Activated CD4-positive, alpha-beta memory T cell treated with anti-CD3 and anti-CD28 coated beads, Interleukin-2, amount 10 ng/mL, durations not matched to agents 7 days and 5 days (primary cell): ENCODE data around the gene POR. TPM values are rescaled to one million over a fixed set of nuclear protein-coding genes. Genes with fewer than 3 reads are reported as not detected.
"Not testable (repeated sequence)": the region's sequence is repeated elsewhere in the genome, so short reads cannot be mapped to it uniquely, and the experiment has no call there.

Experiments
- CTCF ChIA-PET: fragments of 350-600 bp; sonication (Branson Sonifier 250); formaldehyde crosslinking; loops from one replicate; lab custom pipeline; 2021; ENCODE audit warnings: antibody characterized with exemption, inconsistent platforms; lab: Charles Lee
- POLR2A ChIA-PET: fragments of 350-600 bp; sonication (Branson Sonifier 250); formaldehyde crosslinking; loops from one replicate; lab custom pipeline; 2021; ENCODE audit warnings: antibody characterized with exemption; lab: Charles Lee
- DNase-seq: peaks from one replicate; pipeline ENCODE4 v3.0.0-alpha.2; 2020
- H3K27ac Mint-ChIP-seq: one replicate; pipeline ENCODE4 v1.8.0; 2021; ENCODE audit warnings: mild to moderate bottlenecking, mixed read lengths
- H3K27me3 Mint-ChIP-seq: one replicate; pipeline ENCODE4 v1.8.0; 2021; ENCODE audit warnings: mixed read lengths
- H3K36me3 Mint-ChIP-seq: one replicate; pipeline ENCODE4 v1.8.0; 2021; ENCODE audit warnings: low read depth, mixed read lengths
- H3K4me1 Mint-ChIP-seq: one replicate; pipeline ENCODE4 v1.8.0; 2021; ENCODE audit warnings: mixed read lengths
- H3K4me3 Mint-ChIP-seq: one replicate; pipeline ENCODE4 v1.8.0; 2021; ENCODE audit warnings: mild to moderate bottlenecking, mixed read lengths
- H3K9me3 Mint-ChIP-seq: one replicate; pipeline ENCODE4 v1.8.0; 2021; ENCODE audit warnings: mixed read lengths
- total RNA-seq, 2 experiments: library from RNA; stranded (reverse); gene quantifications; one replicate each; pipeline ENCODE4 v1.2.3, GENCODE V29; 2021

POR gene
- total RNA-seq = 10 to 100 TPM; 34.0 to 45.3 TPM

DNA sequence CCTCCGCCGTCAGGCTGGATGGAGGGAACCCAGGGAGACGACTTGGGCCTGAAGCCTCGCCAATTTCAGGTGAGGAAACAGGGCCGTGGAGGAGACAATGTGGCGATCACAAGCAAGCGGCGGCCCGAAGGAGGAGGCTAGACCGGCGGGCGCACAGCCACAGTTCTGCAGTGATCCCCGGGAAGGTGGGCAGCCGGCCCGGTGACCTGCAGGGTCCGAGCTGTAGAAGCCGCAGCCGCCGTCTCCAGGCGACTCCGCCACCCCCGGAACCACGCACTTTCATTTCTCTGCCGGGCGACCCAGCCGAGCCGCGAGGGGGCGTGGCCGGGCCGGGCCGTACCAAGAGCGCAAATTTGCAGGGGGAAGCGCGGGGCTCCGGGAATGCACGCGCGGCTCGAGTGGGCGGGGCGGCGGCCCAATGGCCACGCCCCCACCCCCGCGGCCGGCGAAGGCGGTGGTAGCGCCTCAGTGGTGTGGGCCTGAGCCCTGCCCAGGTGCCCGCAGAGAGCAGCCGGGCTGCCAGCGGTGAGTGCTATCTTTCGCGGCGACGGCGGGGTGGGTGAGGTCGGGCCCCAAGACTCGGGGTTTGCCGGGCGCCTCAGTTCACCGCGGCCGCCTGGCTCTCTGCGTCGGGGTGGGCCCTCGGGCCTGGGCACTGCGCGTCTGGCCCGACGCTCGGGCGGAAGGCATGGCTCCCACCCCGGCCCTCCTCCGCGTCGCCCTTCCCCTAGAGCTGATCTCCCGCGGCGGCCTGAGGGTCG, at the start of gene POR:
Gene POR (plus strand): TSS at position 501 of the 761 bp plus-strand sequence. CDS start 38,847 bp downstream, outside the sequence.
- peak within 1 kb of the TSS; percentile 86 for H3K4me3 Mint-ChIP-seq
- no peaks in the 10 kb centered on the region for H3K9me3 Mint-ChIP-seq
- ChIA-PET POLR2A (interaction anchor here (0.5 to 3.0 kb wide), 20 partner anchors 10 to 404 kb away, joined by 3 to 18 read pairs (median 4); partner anchors contain the start of genes MDH2, RHBDD2 and STYXL1), CTCF (interaction anchor here (0.9 to 1.5 kb wide), 2 partner anchors 105 to 134 kb away, joined by 3 to 6 read pairs; partner anchors contain the start of gene MDH2)
- peak within 1 kb of the TSS; percentile 81 for H3K27ac Mint-ChIP-seq
- peak; percentile 97 for DNase-seq
- H3K27me3 Mint-ChIP-seq = no peaks in the 10 kb centered on the region
- peaks cover 4% of the 10 kb centered on the region for H3K36me3 Mint-ChIP-seq
- H3K4me1 Mint-ChIP-seq = peaks cover 23% of the 10 kb centered on the region

DNA sequence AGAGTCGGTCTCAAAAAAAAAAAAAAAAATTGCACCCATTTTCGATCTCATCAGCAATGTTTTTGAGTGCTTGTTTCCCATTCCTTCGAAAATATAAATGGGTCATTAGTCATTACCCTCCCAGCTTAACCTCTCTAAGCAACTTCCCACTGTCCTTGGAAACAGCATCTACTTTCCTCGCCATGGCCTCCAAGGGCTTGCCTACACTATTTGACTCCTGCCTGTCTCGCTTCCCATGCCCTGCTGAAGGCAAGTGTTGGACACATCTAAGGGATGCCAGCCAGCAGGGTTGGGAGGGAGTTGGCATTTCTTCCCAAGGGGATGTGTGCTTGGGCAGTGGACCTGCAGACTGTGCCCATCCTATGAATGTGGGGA, 48.9 kb upstream of the POR start:
- Mint-ChIP-seq H3K4me1 (peaks cover 19% of the 10 kb centered on the region), H3K27ac (no peak overlapping the region), H3K9me3 (no peaks in the 10 kb centered on the region), H3K27me3 (peaks cover 9% of the 10 kb centered on the region), H3K36me3 (no peaks in the 10 kb centered on the region), H3K4me3 (no peak overlapping the region)
- DNase-seq = no peak
- CTCF ChIA-PET = interaction anchor here (0.6 to 4.9 kb wide), 5 partner anchors 139 to 397 kb away, joined by 3 to 78 read pairs (median 4); no protein-coding TSS in a partner anchor
- POLR2A ChIA-PET = interaction anchor here (0.8 to 1.6 kb wide), 3 partner anchors 12 to 48 kb away, joined by 3 to 4 read pairs (median 3); partner anchors contain the start of genes POR and RHBDD2

DNA sequence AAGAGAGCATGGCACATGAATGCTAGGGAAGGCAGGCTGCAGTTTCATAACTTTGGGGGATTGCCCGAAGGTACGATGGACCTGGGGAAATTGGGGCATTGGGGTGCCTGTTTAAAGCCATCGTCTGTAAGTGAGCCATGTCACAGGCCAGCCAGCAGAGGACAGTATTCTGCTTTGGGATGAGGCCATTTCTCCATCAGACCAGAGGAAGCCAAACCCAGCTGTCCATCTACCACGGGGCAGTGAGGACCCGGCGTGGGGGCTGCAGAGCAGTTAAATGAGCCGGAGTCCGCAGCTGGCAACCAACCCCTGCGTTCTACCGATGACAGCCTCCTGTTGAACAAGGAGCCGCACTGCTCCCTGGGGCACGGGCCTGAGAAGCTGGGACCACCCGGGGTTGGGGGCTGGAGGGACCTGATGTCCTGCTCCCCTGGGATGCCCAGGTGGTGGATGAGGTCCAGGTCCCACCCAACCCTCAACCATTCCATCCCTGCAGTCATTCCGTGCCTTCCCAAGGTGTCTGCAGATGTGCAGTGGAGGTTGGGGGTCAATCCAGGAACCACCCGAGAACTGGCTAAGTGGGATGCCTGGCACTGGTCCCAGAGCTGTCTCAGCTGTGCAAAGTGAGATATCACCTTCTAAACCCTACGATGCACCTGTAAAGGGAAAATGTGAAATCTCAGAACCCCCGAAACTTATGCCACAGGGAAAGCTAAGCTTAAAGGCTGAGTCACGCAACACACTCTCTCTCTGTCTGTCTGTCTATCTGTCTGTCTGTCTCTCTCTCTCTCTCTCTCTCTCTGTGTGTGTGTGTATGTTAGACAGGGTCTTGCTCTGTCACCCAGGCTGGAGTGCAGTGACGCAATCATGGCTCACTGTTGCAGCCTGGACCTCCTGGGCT, 48.2 kb upstream of the POR start:
- Mint-ChIP-seq H3K27me3 (peaks cover 9% of the 10 kb centered on the region), H3K9me3 (no peaks in the 10 kb centered on the region), H3K4me3 (no peak overlapping the region), H3K36me3 (no peaks in the 10 kb centered on the region), H3K27ac (no peak overlapping the region), H3K4me1 (peaks cover 19% of the 10 kb centered on the region)
- peak; percentile 56 for DNase-seq
- ChIA-PET POLR2A (interaction anchor here (0.8 to 1.6 kb wide), 3 partner anchors 12 to 154 kb away, joined by 3 to 4 read pairs (median 3); partner anchors contain the start of genes POR and RHBDD2), CTCF (interaction anchor here (0.6 to 4.9 kb wide), 5 partner anchors 13 to 162 kb away, joined by 3 to 78 read pairs (median 4); no protein-coding TSS in a partner anchor)

DNA sequence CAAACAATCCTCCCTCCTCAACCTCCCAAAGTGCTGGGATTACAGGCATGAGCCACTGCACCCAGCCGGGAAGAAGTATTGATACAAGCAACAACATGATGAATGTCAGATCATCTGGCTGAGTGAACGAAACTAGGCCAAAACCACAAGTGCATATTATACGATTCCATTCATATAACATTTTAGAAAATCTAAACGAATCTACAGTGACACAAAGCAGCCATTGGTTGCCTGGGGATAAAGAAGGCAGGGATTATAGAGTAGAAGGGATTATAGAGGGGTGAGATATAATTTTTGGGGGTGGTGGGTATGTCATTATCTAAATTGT, 47.6 kb upstream of the POR start:
- H3K27ac Mint-ChIP-seq = no peak overlapping the region
- ChIA-PET CTCF (interaction anchor here (0.8 to 4.9 kb wide), 4 partner anchors 13 to 162 kb away, joined by 3 to 78 read pairs (median 4); no protein-coding TSS in a partner anchor), POLR2A (interaction anchor here (1.1 kb wide), 1 partner anchor 153 kb away, joined by 3 read pairs; no protein-coding TSS in a partner anchor)
- peaks cover 19% of the 10 kb centered on the region for H3K4me1 Mint-ChIP-seq
- H3K36me3 Mint-ChIP-seq = no peaks in the 10 kb centered on the region
- H3K27me3 Mint-ChIP-seq = peaks cover 9% of the 10 kb centered on the region
- no peak overlapping the region for H3K4me3 Mint-ChIP-seq
- no peak for DNase-seq
- no peaks in the 10 kb centered on the region for H3K9me3 Mint-ChIP-seq

DNA sequence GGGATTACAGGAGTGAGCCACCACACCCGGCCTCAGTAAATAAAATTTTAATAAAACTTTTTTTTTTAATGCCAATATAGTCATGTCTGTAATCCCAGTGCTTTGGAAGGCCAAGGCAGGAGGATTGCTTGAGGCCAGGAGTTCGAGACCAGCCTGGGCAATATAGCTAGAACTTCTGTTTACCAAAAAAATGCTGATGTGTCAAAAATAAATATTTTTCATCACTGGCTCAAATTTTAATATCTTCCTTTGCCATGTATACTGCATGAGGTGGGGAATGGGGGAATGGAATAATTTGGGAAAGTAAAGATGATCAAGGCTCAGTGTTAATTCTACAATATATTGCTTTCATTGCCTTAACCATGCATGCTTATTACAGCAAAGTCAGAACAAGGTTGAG, 46.8 kb upstream of the POR start:
- no peak for DNase-seq
- no peak overlapping the region for H3K4me3 Mint-ChIP-seq
- peaks cover 19% of the 10 kb centered on the region for H3K4me1 Mint-ChIP-seq
- peaks cover 9% of the 10 kb centered on the region for H3K27me3 Mint-ChIP-seq
- CTCF ChIA-PET = interaction anchor here (0.7 to 1.0 kb wide), 2 partner anchors 10 to 152 kb away, joined by 3 to 4 read pairs; no protein-coding TSS in a partner anchor
- POLR2A ChIA-PET = interaction anchor here (0.8 kb wide), 1 partner anchor 12 kb away, joined by 3 read pairs; no protein-coding TSS in a partner anchor
- no peak overlapping the region for H3K27ac Mint-ChIP-seq
- H3K36me3 Mint-ChIP-seq = no peaks in the 10 kb centered on the region
- H3K9me3 Mint-ChIP-seq = no peaks in the 10 kb centered on the region

DNA sequence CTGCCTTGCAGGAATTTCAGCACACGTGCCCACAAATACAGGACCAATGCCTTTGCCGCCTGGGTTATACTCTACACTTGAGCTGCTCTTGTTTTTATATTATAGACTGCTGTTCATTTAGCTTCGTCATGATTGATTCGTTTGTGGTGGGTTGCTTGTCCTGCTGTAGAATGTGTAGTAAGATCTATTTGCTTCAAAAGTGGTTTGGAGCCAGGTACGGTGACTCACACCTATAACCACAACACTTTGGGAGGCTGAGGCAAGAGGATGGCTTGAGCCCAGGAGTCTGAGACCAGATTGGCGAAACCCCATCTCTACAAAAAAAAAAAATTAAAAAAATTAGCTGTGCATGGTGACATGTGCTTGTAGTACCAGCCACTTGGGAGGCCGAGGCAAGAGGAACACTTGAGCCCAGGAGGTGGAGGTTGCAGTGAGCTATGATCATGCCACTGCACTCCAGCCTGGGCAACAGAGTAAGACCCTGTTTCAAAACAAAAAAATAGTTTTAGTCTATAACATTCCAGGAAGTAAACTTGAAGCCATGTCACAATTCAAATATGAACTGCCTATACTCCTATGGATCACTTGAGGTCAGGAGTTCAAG, 45.1 kb upstream of the POR start:
- peaks cover 6% of the 10 kb centered on the region for H3K27me3 Mint-ChIP-seq
- H3K4me1 Mint-ChIP-seq = peaks cover 19% of the 10 kb centered on the region
- ChIA-PET POLR2A (no interaction called here), CTCF (interaction anchor here (1.0 to 1.8 kb wide), 2 partner anchors 50 to 150 kb away, joined by 3 to 16 read pairs; no protein-coding TSS in a partner anchor)
- no peak for DNase-seq
- H3K4me3 Mint-ChIP-seq = no peak overlapping the region
- no peaks in the 10 kb centered on the region for H3K9me3 Mint-ChIP-seq
- H3K36me3 Mint-ChIP-seq = no peaks in the 10 kb centered on the region
- H3K27ac Mint-ChIP-seq = no peak overlapping the region

DNA sequence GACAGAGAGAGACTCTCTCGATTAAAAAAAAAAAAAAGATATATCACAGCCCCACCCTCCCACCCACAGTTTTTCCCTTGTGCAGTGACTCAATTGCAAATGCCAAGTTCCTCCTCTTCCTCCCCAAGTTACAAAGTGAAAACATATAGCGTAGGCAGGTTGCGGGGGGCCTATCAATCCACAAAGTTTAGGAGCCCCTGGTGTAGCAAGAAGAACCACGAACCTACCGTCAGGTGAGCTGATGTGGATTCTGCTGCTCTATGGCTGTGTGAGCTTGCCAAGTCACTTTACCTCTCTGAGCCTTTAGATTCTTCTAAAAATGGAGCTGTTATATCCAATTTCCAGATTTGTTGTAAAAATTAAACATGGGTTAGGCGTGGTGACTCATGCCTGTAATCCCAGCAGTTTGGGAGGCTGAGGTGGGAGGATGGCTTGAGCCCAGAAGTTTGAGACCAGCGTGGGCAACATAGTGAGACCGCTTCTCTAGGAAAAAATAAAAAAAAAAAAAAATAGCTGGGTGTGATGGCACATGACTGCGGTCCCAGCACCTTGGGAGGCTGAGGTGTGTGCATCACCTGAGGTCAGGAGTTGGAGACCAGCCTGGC, 44.3 kb upstream of the POR start:
- Mint-ChIP-seq H3K27ac (no peak overlapping the region), H3K4me3 (no peak overlapping the region), H3K36me3 (no peaks in the 10 kb centered on the region), H3K9me3 (no peaks in the 10 kb centered on the region), H3K4me1 (peaks cover 19% of the 10 kb centered on the region), H3K27me3 (peaks cover 5% of the 10 kb centered on the region)
- CTCF ChIA-PET = interaction anchor here (0.6 to 3.5 kb wide), 4 partner anchors 49 to 150 kb away, joined by 3 to 16 read pairs (median 8); no protein-coding TSS in a partner anchor
- no peak for DNase-seq
- POLR2A ChIA-PET = no interaction called here

DNA sequence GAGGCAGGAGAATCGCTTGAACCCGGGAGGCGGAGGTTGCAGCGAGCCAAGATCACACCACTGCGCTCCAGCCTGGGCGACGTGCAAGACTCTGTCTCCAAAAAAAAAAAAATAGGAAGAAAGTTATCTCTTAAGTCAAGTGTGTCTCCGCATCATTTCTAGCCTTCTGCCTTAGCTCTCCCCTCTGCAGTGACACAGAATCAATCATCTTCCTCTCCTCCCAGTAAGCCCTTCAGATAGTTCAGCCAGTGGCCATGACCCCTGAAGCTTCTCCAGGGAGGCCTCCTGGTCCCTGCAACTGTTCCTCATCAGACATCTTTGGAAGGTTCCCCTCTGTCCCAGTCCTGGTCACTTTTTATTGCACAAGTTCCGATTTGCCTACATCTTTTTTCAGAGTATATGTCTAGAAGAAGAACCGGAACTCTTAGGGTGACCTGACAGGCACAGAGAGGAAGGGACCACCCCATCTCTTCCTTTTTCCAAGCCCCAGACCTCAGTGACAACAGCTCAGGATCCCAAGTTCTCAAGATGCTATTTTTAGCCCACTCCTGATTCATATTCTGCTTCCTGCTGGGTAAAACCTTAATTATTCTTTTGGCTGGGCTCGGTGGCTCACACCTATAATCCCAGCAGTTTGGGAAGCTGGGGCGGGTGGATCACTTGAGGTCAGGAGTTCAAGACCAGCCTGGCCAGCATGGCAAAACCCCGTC, 42.7 kb upstream of the POR start:
- Mint-ChIP-seq H3K36me3 (no peaks in the 10 kb centered on the region), H3K9me3 (no peaks in the 10 kb centered on the region), H3K4me1 (peaks cover 16% of the 10 kb centered on the region), H3K4me3 (no peak overlapping the region), H3K27me3 (no peaks in the 10 kb centered on the region), H3K27ac (no peak overlapping the region)
- ChIA-PET CTCF (interaction anchor here (3.5 kb wide), 1 partner anchor 148 kb away, joined by 12 read pairs; no protein-coding TSS in a partner anchor), POLR2A (interaction anchor here (1.0 kb wide), 1 partner anchor 148 kb away, joined by 3 read pairs; no protein-coding TSS in a partner anchor)
- DNase-seq = no peak

DNA sequence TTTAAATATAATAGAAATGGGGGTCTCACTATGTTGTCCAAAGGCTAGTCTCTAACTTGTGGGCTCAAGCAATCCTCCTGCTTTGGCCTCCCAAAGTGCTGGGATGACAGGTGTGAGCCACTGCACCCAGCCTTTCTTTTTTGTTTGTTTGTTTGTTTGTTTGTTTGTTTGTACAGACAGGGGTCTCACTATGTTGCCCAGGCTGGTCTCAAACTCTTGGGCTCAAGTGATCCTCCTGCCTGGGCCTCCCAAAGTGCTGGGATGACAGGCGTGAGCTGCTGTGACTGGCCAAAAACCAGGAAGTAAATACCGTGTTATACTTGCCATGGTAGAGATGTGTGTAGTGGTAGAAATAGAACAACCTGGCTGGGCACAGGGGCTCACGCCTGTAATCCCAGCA, 40.8 kb upstream of the POR start:
- H3K27ac Mint-ChIP-seq, H3K36me3 Mint-ChIP-seq, POLR2A ChIA-PET, H3K27me3 Mint-ChIP-seq, DNase-seq, H3K4me3 Mint-ChIP-seq, H3K9me3 Mint-ChIP-seq: not testable (repeated sequence)
- CTCF ChIA-PET = interaction anchor here (0.7 to 3.5 kb wide), 2 partner anchors 86 to 146 kb away, joined by 4 to 12 read pairs; no protein-coding TSS in a partner anchor
- H3K4me1 Mint-ChIP-seq = peaks cover 20% of the 10 kb centered on the region

DNA sequence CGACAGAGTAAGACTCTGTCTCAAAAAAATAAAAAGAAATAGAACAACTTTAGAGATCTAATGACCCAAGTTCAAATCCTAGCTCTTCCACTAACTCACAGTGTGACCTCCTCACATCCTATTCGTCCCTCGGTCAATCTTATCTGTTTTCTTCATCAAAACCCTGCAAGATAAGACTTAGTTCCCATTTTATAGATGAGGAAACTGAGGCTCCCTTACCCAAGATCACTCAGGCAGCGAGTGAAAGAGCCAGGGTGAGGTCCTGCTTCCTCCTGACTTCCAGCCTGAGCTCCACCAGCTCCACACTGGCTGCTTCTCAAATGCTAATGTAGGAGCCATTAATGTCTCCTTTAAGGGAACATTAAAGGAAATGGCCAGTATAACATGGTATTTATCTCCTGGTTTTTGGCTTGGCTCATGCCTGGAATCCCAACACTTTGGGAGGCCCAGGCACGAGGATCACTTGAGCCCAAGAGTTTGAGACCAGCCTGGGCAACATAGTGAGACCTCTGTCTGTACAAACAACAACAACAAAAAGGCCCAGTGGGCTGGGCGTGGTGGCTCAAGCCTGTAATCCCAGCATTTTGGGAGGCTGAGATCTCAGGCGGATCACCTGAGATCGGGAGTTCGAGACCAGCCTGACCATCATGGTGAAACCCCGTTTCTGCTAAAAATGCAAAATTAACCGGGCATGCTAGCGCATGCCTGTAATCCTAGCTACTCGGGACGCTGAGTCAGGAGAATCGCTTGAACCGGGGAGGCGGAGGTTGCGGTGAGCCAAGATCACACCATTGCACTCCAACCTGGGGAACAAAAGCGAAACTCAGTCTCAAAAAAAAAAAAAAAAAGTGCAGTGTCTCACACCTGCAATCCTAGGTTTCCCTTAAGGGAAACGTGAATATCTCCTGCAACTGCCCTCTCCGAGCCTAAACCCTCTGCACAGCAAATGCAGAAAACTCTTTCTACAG, 39.6 kb upstream of the POR start:
- H3K36me3 Mint-ChIP-seq = peaks cover 13% of the 10 kb centered on the region
- no peak for DNase-seq
- H3K4me1 Mint-ChIP-seq = peaks cover 22% of the 10 kb centered on the region
- H3K27me3 Mint-ChIP-seq = no peaks in the 10 kb centered on the region
- CTCF ChIA-PET = no interaction called here
- POLR2A ChIA-PET = no interaction called here
- H3K9me3 Mint-ChIP-seq = no peaks in the 10 kb centered on the region
- H3K27ac Mint-ChIP-seq = no peak overlapping the region
- no peak overlapping the region for H3K4me3 Mint-ChIP-seq
